ENCODE results near the gene PSMD6.
A peak's percentile ranks its signal among the peaks of the same experiment; 100 is the strongest.

The PSMD6 gene

GRCh38 chr3:64023187-64023860 lies at the start of gene PSMD6:
PSMD6 (minus strand) TSS chr3:64023494; CDS start chr3:64023419, 75 bp downstream.
- DNase-seq, result peak; percentile 55

- no peak for DNase-seq
Observed at GRCh38 chr3:64072126-64072525, 48.8 kb upstream of the PSMD6 start.

- DNase-seq, result no peak
Observed at GRCh38 chr3:64070704-64071103, 47.4 kb upstream of the PSMD6 start.

GRCh38 chr3:64067506-64068346 lies 44.4 kb upstream of the PSMD6 start:
- DNase-seq, result no peak

- DNase-seq, result no peak
Observed at GRCh38 chr3:64064804-64065203, 41.5 kb upstream of the PSMD6 start.

- DNase-seq, result no peak
Observed at GRCh38 chr3:64063983-64064438, 40.7 kb upstream of the PSMD6 start.

GRCh38 chr3:64063207-64063982 lies 40.1 kb upstream of the PSMD6 start:
- DNase-seq, result no peak

GRCh38 chr3:64061628-64062027 lies 38.3 kb upstream of the PSMD6 start:
- no peak for DNase-seq

- DNase-seq, result no peak
Observed at GRCh38 chr3:64059484-64060175, 36.3 kb upstream of the PSMD6 start.

- DNase-seq, result no peak
Observed at GRCh38 chr3:64058566-64058965, 35.3 kb upstream of the PSMD6 start.

- no peak for DNase-seq
Observed at GRCh38 chr3:64057231-64057630, 33.9 kb upstream of the PSMD6 start.

GRCh38 chr3:64056606-64057180 lies 33.4 kb upstream of the PSMD6 start:
- no peak for DNase-seq

GRCh38 chr3:64055076-64055475 lies 31.8 kb upstream of the PSMD6 start:
- DNase-seq, result no peak

GRCh38 chr3:64054488-64054887 lies 31.2 kb upstream of the PSMD6 start:
- DNase-seq, result no peak

- no peak for DNase-seq
Observed at GRCh38 chr3:64053581-64053980, 30.3 kb upstream of the PSMD6 start.

GRCh38 chr3:64053117-64053516 lies 29.8 kb upstream of the PSMD6 start:
- no peak for DNase-seq

- no peak for DNase-seq
Observed at GRCh38 chr3:64049832-64050231, 26.5 kb upstream of the PSMD6 start.

GRCh38 chr3:64049136-64049535 lies 25.8 kb upstream of the PSMD6 start:
- DNase-seq, result no peak

- no peak for DNase-seq
Observed at GRCh38 chr3:64048631-64049061, 25.4 kb upstream of the PSMD6 start.

GRCh38 chr3:64047787-64048186 lies 24.5 kb upstream of the PSMD6 start:
- DNase-seq, result no peak

- DNase-seq, result no peak
Observed at GRCh38 chr3:64046996-64047594, 23.8 kb upstream of the PSMD6 start.

GRCh38 chr3:64046592-64046991 lies 23.3 kb upstream of the PSMD6 start:
- DNase-seq, result no peak

Measured in NCI-H526 treated with DMSO at 0.1 percent for 48 hours (cell line).